Mucosa of descending colon (tissue), 3 donors: Measurements from ENCODE around the gene PADI2. TPM values are rescaled to one million over a fixed set of nuclear protein-coding genes. Genes with fewer than 3 reads are reported as not detected.

ENCODE experiments used
- ATAC-seq: fragments of 200-7000 bp; cut with Tn5 transposase; one replicate; pipeline ENCODE4 v1.9.1; 2020; ENCODE audit warnings: mild to moderate bottlenecking, moderate library complexity
- DNase-seq, 3 donors: peaks; one replicate each; pipeline ENCODE4 v3.0.0-alpha.2; 2020
- H3K36me3 ChIP-seq: fragments of 200-600 bp; one replicate; pipeline ENCODE4 v1.8.0; 2021; ENCODE audit warnings: low read depth, mild to moderate bottlenecking
- H3K4me1 ChIP-seq: fragments of 200-600 bp; one replicate; pipeline ENCODE4 v1.8.0; 2021; ENCODE audit warnings: low read depth, mild to moderate bottlenecking
- H3K4me3 ChIP-seq: fragments of 200-600 bp; one replicate; pipeline ENCODE4 v1.8.0; 2021; ENCODE audit warnings: mild to moderate bottlenecking
- H3K9me3 ChIP-seq: fragments of 200-600 bp; one replicate; pipeline ENCODE4 v1.8.0; 2021; ENCODE audit warnings: mild to moderate bottlenecking
- CTCF ChIP-seq: fragments of 200-600 bp; IDR thresholded peaks from one replicate; pipeline ENCODE4 v1.8.0; 2022; ENCODE audit warnings: antibody characterized with exemption, mild to moderate bottlenecking
- intact Hi-C, 2 donors: fragments of 100-400 bp; cut with DNase I in 1 of 2; cut with micrococcal nuclease in 1 of 2; formaldehyde crosslinking; loops; one replicate each; pipeline versions ENCODE4 v1.11.0 to v1.11.1; 2022; cut with DNase I, micrococcal nuclease
- total RNA-seq, 3 donors: library from RNA; stranded (reverse); fragmentation: NEBNext Ultra II Directional in 2 of 3; extraction: Animal tissue kit (Norgen Biotek cat#: 25700) in 2 of 3; gene quantifications; one replicate each; pipeline versions ENCODE4 v1.2.1 to v1.2.4, GENCODE V29; 2021 to 2023
- donor health status: DM: no; HTN: no; CAD: no; lungs with moderate emphysema.
- donor health status: DM: no; HTN: no; CAD: no.
- donor health status: DM: no; HTN: yes; CAD: no.

Gene PADI2
- total RNA-seq, 3 donors from 2014 or later: 105 to 398 (median 163) TPM

GRCh38 chr1:17040135-17040534, 79.1 kb downstream of the PADI2 start:
- ATAC-seq: no peak
- Histone ChIP-seq H3K4me3 (no peak overlapping the region), H3K4me1 (no peaks in the 10 kb centered on the region), H3K9me3 (no peaks in the 10 kb centered on the region), H3K36me3 (peaks cover 19% of the 10 kb centered on the region)
- DNase-seq: no peak
- intact Hi-C loops: loop anchor here in 1 of 2 donors (10.0 kb wide), 1 partner anchor 85 kb away; no protein-coding TSS in a partner anchor
- TF ChIP-seq CTCF: no peak

GRCh38 chr1:17039522-17039921, 79.7 kb downstream of the PADI2 start:
- Histone ChIP-seq H3K36me3 (peaks cover 19% of the 10 kb centered on the region), H3K9me3 (no peaks in the 10 kb centered on the region), H3K4me3 (no peak overlapping the region), H3K4me1 (no peaks in the 10 kb centered on the region)
- DNase-seq (no peak), ATAC-seq (no peak)
- intact Hi-C loops: no loop called here
- TF ChIP-seq CTCF: no peak

- ATAC-seq (no peak), DNase-seq (no peak)
- intact Hi-C loops: no loop called here
- TF ChIP-seq CTCF: no peak
- no peaks in the 10 kb centered on the region for H3K4me1 ChIP-seq
- no peaks in the 10 kb centered on the region for H3K9me3 ChIP-seq
- no peak overlapping the region for H3K4me3 ChIP-seq
- H3K36me3 ChIP-seq: peaks cover 13% of the 10 kb centered on the region
Measured at GRCh38 chr1:17033481-17033880, 85.8 kb downstream of the PADI2 start.

- DNase-seq (no peak), ATAC-seq (no peak)
- no peaks in the 10 kb centered on the region for H3K9me3 ChIP-seq
- peaks cover 13% of the 10 kb centered on the region for H3K36me3 ChIP-seq
- intact Hi-C loops: no loop called here
- TF ChIP-seq CTCF: no peak
- no peaks in the 10 kb centered on the region for H3K4me1 ChIP-seq
- no peak overlapping the region for H3K4me3 ChIP-seq
Measured at GRCh38 chr1:17032741-17033140, 86.5 kb downstream of the PADI2 start.

GRCh38 chr1:17031436-17031835, 87.8 kb downstream of the PADI2 start:
- intact Hi-C loops: no loop called here
- DNase-seq: no peak
- no peak overlapping the region for H3K4me3 ChIP-seq
- H3K9me3 ChIP-seq: no peaks in the 10 kb centered on the region
- TF ChIP-seq CTCF: no peak
- H3K36me3 ChIP-seq: peaks cover 13% of the 10 kb centered on the region
- no peak for ATAC-seq
- no peaks in the 10 kb centered on the region for H3K4me1 ChIP-seq

GRCh38 chr1:17030206-17030605, 89.0 kb downstream of the PADI2 start:
- ATAC-seq (no peak), DNase-seq (no peak)
- no peak for TF ChIP-seq CTCF
- Histone ChIP-seq H3K4me1 (no peaks in the 10 kb centered on the region), H3K4me3 (no peak overlapping the region), H3K36me3 (peaks cover 13% of the 10 kb centered on the region), H3K9me3 (no peaks in the 10 kb centered on the region)
- intact Hi-C loops: no loop called here
